ENCODE results near the gene CROCC2.

CROCC2 gene

GRCh38 chr2:241014764-241015163 is 108.6 kb downstream of the CROCC2 start:
- TF ChIP-seq, protein P1, sequence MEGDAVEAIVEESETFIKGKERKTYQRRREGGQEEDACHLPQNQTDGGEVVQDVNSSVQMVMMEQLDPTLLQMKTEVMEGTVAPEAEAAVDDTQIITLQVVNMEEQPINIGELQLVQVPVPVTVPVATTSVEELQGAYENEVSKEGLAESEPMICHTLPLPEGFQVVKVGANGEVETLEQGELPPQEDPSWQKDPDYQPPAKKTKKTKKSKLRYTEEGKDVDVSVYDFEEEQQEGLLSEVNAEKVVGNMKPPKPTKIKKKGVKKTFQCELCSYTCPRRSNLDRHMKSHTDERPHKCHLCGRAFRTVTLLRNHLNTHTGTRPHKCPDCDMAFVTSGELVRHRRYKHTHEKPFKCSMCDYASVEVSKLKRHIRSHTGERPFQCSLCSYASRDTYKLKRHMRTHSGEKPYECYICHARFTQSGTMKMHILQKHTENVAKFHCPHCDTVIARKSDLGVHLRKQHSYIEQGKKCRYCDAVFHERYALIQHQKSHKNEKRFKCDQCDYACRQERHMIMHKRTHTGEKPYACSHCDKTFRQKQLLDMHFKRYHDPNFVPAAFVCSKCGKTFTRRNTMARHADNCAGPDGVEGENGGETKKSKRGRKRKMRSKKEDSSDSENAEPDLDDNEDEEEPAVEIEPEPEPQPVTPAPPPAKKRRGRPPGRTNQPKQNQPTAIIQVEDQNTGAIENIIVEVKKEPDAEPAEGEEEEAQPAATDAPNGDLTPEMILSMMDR (IDR thresholded peaks at IDR 0.05; ENCODE audit: insufficient read depth, low read length) = no peak
- TF ChIP-seq POLR2AphosphoS5 (IDR thresholded peaks at IDR 0.05; ENCODE audit: low read depth) (no peak), SPI1 (IDR thresholded peaks at IDR 0.05; ENCODE audit: borderline replicate concordance, low read depth) (no peak), GABPA (IDR thresholded peaks at IDR 0.05; ENCODE audit: low read depth) (no peak), REST (IDR thresholded peaks at IDR 0.05; ENCODE audit: insufficient replicate concordance, low read depth) (no peak)
- Histone ChIP-seq H3K4me3 (replicated peaks; ENCODE audit: insufficient read depth, low read length) (no peak overlapping the region), H3K27ac (replicated peaks) (no peak overlapping the region), H3K27me3 (ENCODE audit: insufficient read depth, poor library complexity, severe bottlenecking) (peaks cover 5% of the 10 kb centered on the region)
- no peak for DNase-seq (ENCODE audit: low read depth in 1 of 2, low spot score in 1 of 2)

GRCh38 chr2:241015439-241015838 is 109.3 kb downstream of the CROCC2 start:
- Histone ChIP-seq H3K4me3 (replicated peaks; ENCODE audit: insufficient read depth, low read length) (no peak overlapping the region), H3K27ac (replicated peaks) (no peak overlapping the region), H3K27me3 (ENCODE audit: insufficient read depth, poor library complexity, severe bottlenecking) (peaks cover under 1% of the 10 kb centered on the region)
- DNase-seq (ENCODE audit: low read depth in 1 of 2, low spot score in 1 of 2) = no peak
- TF ChIP-seq, protein P1 (IDR thresholded peaks at IDR 0.05; ENCODE audit: insufficient read depth, low read length) = no peak
- TF ChIP-seq POLR2AphosphoS5 (IDR thresholded peaks at IDR 0.05; ENCODE audit: low read depth) = no peak
- no peak for TF ChIP-seq SPI1 (IDR thresholded peaks at IDR 0.05; ENCODE audit: borderline replicate concordance, low read depth)
- TF ChIP-seq GABPA (IDR thresholded peaks at IDR 0.05; ENCODE audit: low read depth) = no peak
- no peak for TF ChIP-seq REST (IDR thresholded peaks at IDR 0.05; ENCODE audit: insufficient replicate concordance, low read depth)

GRCh38 chr2:241017228-241017940 is 111.2 kb downstream of the CROCC2 start:
- TF ChIP-seq GABPA (IDR thresholded peaks at IDR 0.05; ENCODE audit: low read depth) (no peak), SPI1 (IDR thresholded peaks at IDR 0.05; ENCODE audit: borderline replicate concordance, low read depth) (no peak), REST (IDR thresholded peaks at IDR 0.05; ENCODE audit: insufficient replicate concordance, low read depth) (no peak), POLR2AphosphoS5 (IDR thresholded peaks at IDR 0.05; ENCODE audit: low read depth) (no peak)
- TF ChIP-seq, protein P1 (IDR thresholded peaks at IDR 0.05; ENCODE audit: insufficient read depth, low read length) = no peak
- DNase-seq (ENCODE audit: low read depth in 1 of 2, low spot score in 1 of 2) = no peak
- Histone ChIP-seq H3K27ac (replicated peaks) (no peak overlapping the region), H3K4me3 (replicated peaks; ENCODE audit: insufficient read depth, low read length) (no peak overlapping the region), H3K27me3 (ENCODE audit: insufficient read depth, poor library complexity, severe bottlenecking) (no peaks in the 10 kb centered on the region)

Measured in HL-60 (cell line).